GM18873 (cell line): ENCODE data around the gene MOV10L1.
"Not testable (repeated sequence)": the region's sequence is repeated elsewhere in the genome, so short reads cannot be mapped to it uniquely, and the experiment has no call there.

ENCODE experiments used
- ATAC-seq: cut with Tn5 transposase; IDR thresholded peaks from one replicate; pipeline ENCODE4 v1.9.1; 2021; ENCODE audit warnings: mild to moderate bottlenecking, moderate library complexity, moderate number of reproducible peaks; ENCODE audit not compliant: unreplicated experiment, low FRiP score

The MOV10L1 gene

DNA sequence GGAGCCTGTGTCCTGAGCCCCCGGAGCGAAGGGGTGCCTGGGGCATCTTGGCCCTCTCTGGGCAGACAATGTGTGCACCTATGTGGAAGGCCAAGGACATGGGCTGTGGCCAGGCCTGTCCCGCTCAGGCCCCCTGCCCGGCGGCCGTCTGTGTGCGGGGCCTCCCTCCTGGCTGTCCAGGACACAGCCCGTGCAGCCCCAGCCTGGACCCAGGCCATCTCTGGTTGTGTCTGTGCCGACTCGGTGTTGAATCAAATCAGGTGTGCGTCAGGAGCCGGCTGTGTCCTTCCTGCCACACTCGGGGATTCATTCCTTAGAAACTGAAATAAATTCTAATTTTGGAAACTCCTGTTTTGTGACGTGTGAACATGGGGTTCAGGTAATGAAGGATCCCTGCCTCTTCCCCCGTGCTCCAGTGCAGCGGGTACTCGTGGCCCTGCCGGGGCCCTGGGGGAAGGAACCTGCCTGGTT lies 109.5 kb downstream of the MOV10L1 start:
- ATAC-seq, result no peak

DNA sequence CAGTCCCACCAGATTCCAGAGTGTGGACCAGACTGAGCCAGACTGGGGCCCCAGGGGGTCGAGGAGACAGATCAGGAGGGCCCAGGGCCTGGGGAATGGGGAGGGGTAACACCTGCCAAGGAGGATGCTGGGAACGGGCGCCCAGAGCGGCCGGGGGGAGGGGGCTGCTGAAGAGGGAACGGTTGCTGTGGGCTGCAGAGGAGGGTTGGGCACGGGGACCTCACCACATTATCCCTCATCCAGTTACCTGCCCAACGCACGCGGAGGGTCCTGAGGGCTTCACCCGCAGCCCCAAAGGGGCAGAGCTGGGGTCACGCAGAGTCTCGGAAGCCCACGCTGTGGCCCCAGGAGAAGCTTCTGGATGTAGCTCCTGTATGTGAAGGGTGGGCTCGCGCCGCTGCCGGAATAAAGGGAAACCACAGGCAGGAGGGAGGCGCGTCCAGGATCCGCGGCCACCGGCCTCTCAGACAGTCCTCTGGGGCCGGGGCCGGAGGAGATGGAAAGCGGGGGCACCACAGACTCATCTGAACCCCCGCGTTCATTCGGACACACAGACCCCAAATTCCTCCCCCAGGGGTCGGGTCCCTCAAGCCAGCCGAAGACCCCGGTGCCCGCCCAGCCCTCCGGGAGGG lies 110.1 kb downstream of the MOV10L1 start:
- no peak for ATAC-seq

DNA sequence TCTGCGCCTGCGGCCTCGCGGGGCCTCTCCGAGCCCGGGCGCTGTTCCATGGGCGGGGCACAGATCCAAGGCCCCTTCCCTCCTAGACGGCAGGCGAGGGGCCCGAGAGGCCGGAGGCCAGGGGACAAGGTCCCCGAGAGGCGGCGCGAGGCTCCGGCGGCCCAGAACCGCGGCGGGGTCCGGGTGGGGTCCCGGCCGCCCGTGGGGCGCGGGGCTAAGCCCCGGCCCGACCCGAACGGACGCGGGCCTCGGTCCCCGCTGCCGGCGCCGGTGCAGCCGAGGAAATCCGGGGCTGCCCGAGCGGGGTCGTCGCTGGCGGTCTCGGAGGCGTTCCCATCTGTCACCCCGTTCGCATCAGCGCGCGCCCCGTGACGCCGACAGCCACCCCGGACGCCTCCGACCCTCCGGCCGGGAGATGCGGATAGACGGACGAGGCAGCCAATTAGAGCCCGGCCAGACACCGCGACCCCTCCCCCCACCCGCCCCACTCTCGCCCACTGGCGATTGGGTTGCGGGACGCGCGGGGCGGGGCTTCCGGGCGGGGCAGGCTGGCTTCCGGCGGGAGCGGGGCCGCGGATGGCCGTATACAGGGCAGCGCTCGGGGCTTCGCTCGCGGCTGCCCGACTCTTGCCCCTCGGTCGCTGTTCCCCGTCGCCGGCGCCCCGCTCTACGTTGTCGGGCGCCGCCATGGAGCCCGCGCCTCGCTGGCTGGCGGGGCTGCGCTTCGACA lies 110.8 kb downstream of the MOV10L1 start, which contains the start of gene SELENOO:
Gene SELENOO, plus strand, starts transcription at position 551 of the 730 bp plus-strand sequence. Its CDS starts 26 bp downstream, at position 577.
- ATAC-seq, result peak; percentile 50

GRCh38 chr22:50201191-50202129 lies 111.7 kb downstream of the MOV10L1 start:
- peak; percentile 9 for ATAC-seq

DNA sequence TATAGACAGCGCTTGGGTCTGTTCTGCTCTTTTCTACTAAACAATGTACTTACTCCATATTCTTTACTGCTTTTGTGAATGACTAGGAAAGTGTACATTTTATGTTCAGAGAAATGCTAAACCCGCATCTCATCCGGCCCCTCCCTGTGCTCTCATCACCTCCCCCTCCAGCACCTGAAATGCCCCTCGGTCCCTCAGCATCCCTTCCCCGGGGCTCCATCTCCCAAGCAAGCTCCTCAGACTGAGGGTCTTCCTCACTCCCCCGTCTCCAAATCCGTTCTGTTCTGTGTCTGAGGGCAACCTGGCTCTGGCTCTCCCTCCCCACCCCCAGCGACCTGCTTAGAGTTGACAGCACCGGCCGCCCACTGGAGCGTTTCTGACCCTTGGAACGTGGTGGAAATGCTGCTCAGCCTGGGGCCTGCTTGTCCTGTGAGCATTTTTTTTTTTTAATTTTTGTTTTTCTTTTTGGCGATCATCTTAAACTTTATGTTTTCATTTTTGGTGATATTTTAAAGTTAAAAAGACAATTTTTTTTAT lies 112.4 kb downstream of the MOV10L1 start:
- ATAC-seq, result no peak

- ATAC-seq, result no peak
Observed at GRCh38 chr22:50203288-50203687, 113.5 kb downstream of the MOV10L1 start.

DNA sequence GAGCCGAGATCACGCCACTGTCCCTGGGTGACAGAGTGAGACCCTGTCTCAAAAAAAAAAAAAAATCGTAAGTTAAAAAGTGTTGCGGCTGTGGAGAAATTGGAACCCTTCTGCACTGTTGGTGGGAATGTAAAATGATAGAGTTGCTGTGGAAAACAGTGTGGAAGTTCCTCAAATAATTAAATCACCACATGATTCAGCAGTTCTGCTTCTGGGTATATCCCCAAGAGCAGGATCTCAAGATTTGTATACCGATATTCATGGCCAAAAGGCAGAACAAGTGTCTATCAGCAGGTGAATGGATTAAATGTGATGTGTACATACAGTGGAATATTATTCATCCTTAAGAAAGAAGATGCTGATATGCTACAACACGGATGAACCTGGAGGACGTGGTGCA lies 114.8 kb downstream of the MOV10L1 start:
- no peak for ATAC-seq

- not testable (repeated sequence) for ATAC-seq
Observed at GRCh38 chr22:50204998-50205397, 115.2 kb downstream of the MOV10L1 start.

- ATAC-seq, result no peak
Observed at GRCh38 chr22:50205781-50206569, 116.2 kb downstream of the MOV10L1 start.

DNA sequence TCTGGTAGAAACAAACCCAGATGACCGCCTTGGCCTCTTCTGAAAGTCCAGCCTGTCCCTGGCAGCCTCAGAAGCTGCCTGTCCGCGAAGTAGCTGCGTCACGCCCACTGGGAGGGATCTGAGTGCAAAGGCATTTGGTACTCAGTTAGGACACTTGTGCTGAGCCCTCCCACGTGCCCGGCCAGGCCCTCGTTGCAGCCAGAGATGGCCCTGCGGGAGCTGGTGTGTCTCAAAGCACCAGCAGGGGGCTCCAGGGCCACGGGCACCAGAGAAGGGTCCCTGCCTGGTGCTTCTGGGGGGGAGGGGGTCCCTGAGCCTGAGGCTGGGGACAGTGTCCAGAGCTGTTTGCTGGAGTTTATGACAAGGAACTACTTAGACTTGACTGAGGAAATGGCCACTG lies 116.8 kb downstream of the MOV10L1 start:
- no peak for ATAC-seq

DNA sequence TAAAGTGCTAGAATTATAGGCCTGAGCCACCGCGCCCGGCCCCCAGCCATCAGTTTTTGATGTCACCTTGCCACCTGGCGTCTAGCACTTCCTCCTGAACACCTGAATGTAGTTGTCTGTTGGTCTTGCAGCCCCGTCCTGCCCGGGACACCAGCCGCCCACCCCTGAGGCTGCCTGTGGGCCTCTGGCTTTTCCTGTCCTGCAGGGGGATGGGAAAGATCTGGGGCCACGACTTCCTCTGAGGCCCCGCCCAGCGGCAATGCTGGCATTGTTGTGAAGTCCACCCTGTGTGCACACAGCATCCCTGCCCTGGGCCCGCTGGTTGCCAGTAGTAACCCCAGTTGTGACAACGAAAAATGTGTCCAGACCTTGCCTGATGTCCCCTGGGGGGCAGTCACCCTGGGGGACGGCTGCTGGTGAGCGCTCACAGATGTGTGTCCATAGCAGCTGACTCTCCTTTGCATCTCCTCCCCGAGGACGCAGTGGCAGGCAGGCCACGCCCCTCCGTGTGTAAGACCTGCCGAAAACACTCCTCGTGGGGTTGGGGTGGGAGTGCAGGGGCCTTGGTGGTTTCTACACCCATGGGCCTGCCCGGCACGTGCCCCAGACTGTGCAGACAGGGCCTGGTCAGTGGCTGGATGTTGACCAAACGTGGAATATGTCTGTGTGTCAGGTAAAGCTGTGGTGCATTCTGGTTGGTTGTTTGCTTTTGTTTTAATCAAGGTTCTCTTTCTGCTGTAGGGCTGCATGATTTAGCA lies 117.8 kb downstream of the MOV10L1 start:
- ATAC-seq, result no peak

- no peak for ATAC-seq
Observed at GRCh38 chr22:50208430-50208938, 118.7 kb downstream of the MOV10L1 start.

DNA sequence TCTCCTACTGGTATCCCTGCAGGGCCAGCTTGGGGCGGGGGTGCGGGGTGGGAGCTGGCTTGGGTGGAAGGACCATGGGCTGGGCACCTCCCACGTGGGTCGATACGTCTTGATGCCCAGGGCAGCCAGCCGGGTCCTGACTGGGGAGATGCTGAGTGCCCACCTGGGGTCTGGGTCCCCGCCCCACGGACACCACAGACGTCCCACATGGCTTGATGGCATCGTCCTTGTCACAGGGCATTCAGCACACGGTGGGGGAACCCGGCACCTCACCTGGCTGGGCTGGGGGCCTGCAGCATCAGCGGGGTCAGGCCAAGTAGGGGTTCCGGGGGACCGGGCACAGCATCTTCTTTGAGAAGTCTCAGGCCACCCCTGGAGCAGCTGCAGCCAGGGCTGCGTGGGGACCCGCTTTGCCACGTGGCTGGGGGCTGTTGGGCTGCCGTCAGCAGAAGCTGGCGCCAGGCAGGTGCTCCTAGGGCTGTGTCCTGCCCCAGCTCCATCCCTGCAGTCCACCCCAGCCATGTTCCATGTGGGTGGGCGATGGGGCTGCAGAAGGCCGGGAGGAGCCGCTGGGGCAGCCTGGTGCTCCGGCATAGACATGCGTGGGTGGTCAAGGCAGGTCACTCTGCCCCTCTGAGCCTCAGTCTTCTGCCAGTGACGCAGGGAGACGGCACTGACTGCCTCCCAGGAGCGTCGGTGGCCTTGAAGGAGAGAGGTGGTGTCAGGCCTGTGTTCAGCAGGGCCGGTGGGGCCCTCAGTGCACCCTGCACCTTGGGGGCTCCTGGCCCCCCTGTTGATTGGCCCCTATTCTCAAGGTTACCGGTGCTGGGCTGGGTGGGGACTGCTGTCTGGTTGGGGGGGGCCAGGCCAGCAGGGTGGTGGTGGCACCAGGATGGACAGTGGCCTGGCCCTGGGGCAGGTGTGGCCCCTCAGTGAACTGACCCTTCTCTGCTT lies 119.4 kb downstream of the MOV10L1 start:
- ATAC-seq, result no peak

- no peak for ATAC-seq
Observed at GRCh38 chr22:50209893-50210292, 120.1 kb downstream of the MOV10L1 start.

- ATAC-seq, result no peak
Observed at GRCh38 chr22:50210378-50211139, 120.8 kb downstream of the MOV10L1 start.

DNA sequence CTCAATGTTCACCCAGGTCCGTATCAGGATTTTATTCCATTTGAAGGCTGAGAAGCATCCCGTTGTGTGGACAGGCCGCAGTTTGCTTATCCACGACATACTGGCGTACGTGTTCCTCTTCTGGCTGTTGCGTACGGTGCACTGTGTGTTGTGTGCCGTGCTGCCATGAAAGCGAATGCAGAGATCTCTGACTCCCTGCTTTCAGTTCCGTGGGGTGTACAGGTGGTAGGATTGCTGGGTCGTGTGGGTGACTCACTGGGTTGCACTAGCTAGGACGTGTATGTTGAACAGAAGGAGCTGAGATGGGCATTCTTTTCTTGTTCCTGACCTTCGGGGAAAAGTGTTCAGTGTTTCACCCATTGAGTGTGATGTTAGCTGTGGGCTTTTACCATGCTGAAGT lies 121.3 kb downstream of the MOV10L1 start:
- ATAC-seq, result no peak
